Activated CD4-positive, alpha-beta T cell treated with anti-CD3 and anti-CD28 coated beads, Interleukin-2, amount 50 U/mL, for 48 hours (primary cell): ENCODE data around the gene NFATC2.
"Not testable (repeated sequence)": the region's sequence is repeated elsewhere in the genome, so short reads cannot be mapped to it uniquely, and the experiment has no call there.

Source experiments
- DNase-seq, 2 experiments: peaks; one replicate each; pipeline ENCODE4 v3.0.0-alpha.2; 2020

Gene NFATC2

GRCh38 chr20:51493346-51493791, 49.1 kb downstream of the NFATC2 start:
- DNase-seq, result peak; percentile 50 to 61

- DNase-seq, result no peak
Measured at GRCh38 chr20:51492167-51493092, 50.1 kb downstream of the NFATC2 start.

DNA sequence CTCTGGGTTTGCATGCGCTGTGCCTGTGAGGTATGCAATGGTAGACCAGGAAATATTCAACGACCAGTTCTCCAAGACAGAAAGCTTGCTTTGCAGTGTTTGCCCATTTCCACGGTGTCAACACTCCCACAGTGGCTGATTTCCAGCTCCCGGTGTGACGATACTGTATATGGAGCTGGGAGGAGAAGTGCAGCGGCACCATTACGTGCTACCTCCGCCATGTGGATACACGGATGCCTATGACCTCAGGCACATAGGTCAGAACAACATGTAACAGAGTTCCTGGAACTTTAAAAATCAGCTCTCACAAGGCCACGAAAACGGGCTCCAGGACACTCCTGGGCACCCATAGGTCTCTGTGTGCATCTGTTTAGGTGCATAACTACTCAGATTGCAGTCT, 51.1 kb downstream of the NFATC2 start:
- no peak for DNase-seq

DNA sequence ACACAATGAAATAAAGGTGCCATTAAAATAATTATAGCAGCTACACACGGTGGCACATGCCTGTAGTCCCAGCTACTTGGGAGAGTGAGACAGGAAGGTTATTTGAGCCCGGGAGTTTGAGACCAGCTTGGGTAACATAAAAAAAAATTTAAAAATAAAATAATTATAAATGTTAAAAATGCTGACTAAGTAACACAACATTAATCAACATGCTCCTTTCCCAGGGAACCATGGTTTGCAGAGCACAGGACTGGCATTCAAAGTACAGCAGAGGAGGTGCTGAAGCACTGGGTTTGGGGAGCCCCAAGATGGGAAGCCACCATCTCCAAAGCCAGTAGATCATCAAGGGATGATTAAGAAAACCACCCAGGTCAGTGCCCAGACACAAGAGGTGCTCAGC, 51.9 kb downstream of the NFATC2 start:
- no peak for DNase-seq

GRCh38 chr20:51489611-51490010, 52.9 kb downstream of the NFATC2 start:
- no peak for DNase-seq

DNA sequence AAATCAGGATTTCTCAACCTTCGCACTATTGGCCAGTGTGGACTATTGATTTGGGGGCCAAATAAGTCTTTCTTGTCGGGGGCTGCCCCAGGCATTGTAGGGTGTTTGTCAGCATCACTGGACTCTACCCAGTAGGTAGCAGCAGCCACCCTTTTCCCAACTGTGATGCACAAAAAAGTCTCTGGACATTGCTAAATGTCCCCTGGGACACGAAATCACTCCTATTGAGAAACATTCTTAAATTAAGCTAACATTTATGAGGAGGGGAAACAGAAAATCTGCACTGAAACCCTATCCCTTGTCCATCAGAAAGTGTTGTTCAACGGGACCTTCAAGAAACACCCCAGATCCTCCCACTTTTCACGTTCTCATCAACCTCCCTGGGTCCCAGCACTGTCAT, 54.2 kb downstream of the NFATC2 start:
- DNase-seq, result no peak

GRCh38 chr20:51487565-51488268, 54.8 kb downstream of the NFATC2 start:
- DNase-seq, result no peak

GRCh38 chr20:51487076-51487475, 55.4 kb downstream of the NFATC2 start:
- no peak for DNase-seq

DNA sequence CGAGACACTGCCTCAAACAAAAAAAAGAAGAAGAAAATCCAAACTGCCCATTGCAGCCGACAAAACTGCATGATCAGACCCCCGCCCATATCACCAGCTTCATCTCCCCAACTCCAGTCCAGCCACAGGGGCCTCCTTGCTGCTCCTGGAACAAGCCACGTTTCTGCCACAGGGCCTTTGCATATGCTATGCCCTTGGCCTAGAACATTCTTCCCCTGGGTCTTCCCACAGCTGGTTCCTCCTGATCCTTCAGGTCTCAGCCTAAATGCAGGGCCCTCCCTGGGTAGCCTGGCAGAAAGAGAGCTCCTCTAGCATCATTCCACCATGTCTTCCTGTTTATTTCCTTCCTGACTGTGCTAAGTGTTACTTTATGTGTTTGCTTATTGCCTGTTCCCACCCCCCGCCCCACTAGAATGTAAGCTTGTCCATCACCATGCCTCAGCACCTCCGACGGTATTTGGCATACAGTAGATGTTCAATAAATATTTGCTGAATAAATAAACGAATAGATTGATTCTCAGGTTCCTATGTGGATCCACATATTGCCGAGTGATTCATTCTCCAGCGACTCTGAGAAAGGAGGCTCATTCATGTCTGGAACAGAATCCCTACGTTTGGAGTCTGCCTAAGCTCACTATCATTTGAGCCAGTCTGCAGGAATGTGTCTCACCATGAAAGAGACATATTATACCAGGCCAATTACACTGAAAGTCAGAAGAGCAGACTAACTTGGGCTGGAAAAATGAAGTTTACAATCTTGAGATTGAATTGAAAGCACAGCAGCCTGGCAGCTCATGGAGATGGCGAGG, 56.1 kb downstream of the NFATC2 start:
- no peak for DNase-seq

DNA sequence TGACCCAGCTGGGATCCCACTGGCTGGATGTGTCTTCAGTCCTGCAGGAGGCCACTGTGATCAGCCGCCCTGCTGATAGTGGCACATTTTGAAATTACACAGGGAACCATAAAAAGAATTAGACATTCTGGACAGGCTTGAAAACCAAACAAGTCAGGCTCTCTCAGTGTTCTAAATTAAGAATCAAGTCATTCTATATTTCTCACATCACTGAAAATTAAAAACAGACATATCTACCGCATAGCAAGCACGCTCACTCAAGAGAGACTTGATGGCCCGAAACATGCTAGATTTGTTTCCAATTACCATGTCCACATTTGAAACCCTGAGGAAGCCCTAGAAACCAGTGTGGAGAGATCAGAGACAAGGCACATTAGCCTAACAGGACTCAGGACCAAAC, 57.7 kb downstream of the NFATC2 start:
- no peak for DNase-seq

- DNase-seq, result no peak
Measured at GRCh38 chr20:51484141-51484815, 58.2 kb downstream of the NFATC2 start.

- DNase-seq, result no peak
Measured at GRCh38 chr20:51482836-51483473, 59.6 kb downstream of the NFATC2 start.

DNA sequence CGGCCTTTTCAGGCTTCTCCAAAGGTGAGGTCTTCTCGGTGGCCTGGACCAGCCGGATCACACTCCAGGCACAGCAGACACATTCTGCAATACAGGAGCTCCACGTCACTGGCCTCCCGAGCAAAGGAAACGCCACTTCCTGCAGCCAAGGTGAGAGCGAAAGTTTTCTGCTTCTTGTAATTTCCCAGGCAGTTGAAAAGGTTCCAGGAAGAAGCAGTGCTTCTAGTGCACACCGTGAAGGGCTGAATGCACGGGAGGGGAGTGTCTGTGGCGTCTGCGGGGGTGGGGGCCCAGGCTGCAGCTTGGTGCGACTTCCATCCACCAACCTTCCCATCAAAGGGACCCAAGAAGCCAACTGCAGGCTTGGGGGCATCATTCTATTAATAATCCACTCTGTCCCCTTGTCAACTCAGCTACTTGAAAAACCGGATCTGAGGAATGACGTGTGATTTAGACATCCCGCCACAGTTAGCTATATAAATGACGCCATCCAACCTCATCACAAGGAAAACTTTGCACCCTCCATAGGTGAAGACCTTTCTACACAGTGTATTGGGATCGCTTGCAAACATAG, 61.1 kb downstream of the NFATC2 start:
- DNase-seq, result peak; percentile 63 to 74

GRCh38 chr20:51480507-51481270, 61.8 kb downstream of the NFATC2 start:
- DNase-seq, result peak; percentile 71 to 83

GRCh38 chr20:51476106-51476505, 66.4 kb downstream of the NFATC2 start:
- DNase-seq, result not testable (repeated sequence)

- DNase-seq, result no peak
Measured at GRCh38 chr20:51473771-51474170, 68.7 kb downstream of the NFATC2 start.

DNA sequence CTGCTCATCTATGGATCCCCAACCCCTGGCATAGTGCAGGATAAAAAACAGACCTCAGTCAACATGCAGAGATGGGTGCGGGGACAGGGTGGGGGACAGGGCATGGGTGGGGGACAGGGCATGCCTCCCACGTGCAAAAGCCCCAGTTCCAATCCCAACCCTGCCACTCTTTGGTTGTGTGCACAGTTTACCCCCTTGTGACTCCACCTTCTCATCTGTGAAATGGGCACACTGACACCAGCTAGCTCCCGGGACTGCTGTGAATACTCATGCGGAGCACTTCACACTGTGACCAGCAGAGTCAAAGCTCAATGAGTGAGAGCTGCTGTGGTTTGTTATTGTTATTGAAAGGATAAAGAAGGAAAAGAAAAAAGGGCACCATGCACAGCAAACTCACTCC, 69.3 kb downstream of the NFATC2 start:
- DNase-seq, result no peak

DNA sequence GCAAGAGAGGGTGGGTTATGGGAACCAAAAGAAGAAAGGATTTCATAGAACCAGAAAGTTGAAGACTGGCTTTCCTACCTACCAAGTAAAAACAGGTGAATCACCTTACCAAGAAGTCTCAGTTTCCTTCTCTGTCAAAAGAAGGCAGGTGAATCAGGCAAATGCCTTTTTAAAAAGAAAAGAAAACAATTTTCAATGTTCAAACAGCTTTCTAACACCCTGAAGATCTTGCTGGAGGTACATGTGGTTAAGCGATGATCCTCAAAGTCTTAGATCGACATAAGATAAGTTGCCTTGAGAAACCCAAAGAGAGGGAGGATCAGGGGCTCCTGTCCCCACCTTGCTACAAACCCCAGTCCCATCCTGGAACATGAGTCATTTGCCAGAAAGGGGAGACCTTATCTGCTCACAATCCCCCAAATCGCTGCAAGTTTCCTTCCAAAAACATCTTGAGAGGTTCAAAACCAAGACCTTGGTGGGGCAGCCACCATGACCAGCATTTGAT, 71.6 kb downstream of the NFATC2 start:
- DNase-seq, result peak in 1 of 2 experiments; percentile 42

DNA sequence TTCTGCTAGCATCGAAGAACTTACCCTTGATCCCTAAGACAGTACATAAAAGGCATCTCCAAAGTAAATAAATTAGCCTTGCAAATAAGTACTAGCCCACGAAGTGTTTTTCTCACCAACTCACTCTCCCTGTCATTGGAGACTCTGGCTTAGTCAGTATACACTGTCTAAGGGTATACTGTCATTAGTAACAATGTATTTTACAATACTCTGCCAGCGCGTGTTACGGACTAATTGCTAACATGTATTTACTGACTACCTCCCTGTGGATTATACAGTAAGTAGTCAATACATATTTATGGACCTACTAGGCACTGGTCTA, 72.1 kb downstream of the NFATC2 start:
- DNase-seq, result no peak

- no peak for DNase-seq
Measured at GRCh38 chr20:51469578-51470498, 72.7 kb downstream of the NFATC2 start.
